PFSK-1 (cell line): ENCODE data around the gene RASA1.

Experiments
- FOXP2 ChIP-seq: optimal IDR thresholded peaks from 2 replicates; pipeline ENCODE3; 2011; ENCODE audit warnings: borderline replicate concordance, control low read depth, inconsistent platforms; ENCODE audit not compliant: insufficient read depth; ENCODE audit errors: extremely low read length, extremely low read depth
- POLR2AphosphoS5 ChIP-seq: IDR thresholded peaks from 2 replicates; pipeline ENCODE4 v1.6.1; 2012; ENCODE audit warnings: low read depth, mild to moderate bottlenecking, control low read depth, low read length, moderate library complexity
- SIN3A ChIP-seq: IDR thresholded peaks from 2 replicates; pipeline ENCODE4 v1.6.1; 2012; ENCODE audit warnings: mild to moderate bottlenecking, low read length, moderate library complexity, borderline replicate concordance; ENCODE audit not compliant: insufficient read depth
- TAF1 ChIP-seq: IDR thresholded peaks from 2 replicates; pipeline ENCODE4 v1.6.1; 2012; ENCODE audit warnings: low read length, control low read depth, borderline replicate concordance; ENCODE audit not compliant: insufficient read depth
- TF ChIP-seq, protein P1 (sequence below), 2 experiments: IDR thresholded peaks; 2 replicates each; pipeline versions ENCODE4 v1.6.1 to v1.8.0; 2011 to 2012; ENCODE audit warnings: low read depth in 2 of 2, low read length in 2 of 2, control low read depth in 1 of 2, inconsistent platforms in 1 of 2, mild to moderate bottlenecking in 1 of 2, moderate library complexity in 1 of 2; ENCODE audit not compliant: insufficient read depth in 1 of 2

RASA1 gene

GRCh38 chr5:87388129-87388528 lies 120.4 kb downstream of the RASA1 start:
- no peak for TF ChIP-seq POLR2AphosphoS5
- no peak for TF ChIP-seq SIN3A
- TF ChIP-seq, protein P1, sequence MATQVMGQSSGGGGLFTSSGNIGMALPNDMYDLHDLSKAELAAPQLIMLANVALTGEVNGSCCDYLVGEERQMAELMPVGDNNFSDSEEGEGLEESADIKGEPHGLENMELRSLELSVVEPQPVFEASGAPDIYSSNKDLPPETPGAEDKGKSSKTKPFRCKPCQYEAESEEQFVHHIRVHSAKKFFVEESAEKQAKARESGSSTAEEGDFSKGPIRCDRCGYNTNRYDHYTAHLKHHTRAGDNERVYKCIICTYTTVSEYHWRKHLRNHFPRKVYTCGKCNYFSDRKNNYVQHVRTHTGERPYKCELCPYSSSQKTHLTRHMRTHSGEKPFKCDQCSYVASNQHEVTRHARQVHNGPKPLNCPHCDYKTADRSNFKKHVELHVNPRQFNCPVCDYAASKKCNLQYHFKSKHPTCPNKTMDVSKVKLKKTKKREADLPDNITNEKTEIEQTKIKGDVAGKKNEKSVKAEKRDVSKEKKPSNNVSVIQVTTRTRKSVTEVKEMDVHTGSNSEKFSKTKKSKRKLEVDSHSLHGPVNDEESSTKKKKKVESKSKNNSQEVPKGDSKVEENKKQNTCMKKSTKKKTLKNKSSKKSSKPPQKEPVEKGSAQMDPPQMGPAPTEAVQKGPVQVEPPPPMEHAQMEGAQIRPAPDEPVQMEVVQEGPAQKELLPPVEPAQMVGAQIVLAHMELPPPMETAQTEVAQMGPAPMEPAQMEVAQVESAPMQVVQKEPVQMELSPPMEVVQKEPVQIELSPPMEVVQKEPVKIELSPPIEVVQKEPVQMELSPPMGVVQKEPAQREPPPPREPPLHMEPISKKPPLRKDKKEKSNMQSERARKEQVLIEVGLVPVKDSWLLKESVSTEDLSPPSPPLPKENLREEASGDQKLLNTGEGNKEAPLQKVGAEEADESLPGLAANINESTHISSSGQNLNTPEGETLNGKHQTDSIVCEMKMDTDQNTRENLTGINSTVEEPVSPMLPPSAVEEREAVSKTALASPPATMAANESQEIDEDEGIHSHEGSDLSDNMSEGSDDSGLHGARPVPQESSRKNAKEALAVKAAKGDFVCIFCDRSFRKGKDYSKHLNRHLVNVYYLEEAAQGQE (IDR thresholded peaks at IDR 0.05; ENCODE audit: insufficient read depth in 1 of 2, low read depth in 2 of 2, low read length in 2 of 2) = no peak
- no peak for TF ChIP-seq FOXP2
- TF ChIP-seq TAF1 = no peak

- TF ChIP-seq SIN3A = no peak
- TF ChIP-seq FOXP2 = no peak
- no peak for TF ChIP-seq TAF1
These were observed 121.8 kb downstream of the RASA1 start for GRCh38 chr5:87389296-87390034.

DNA sequence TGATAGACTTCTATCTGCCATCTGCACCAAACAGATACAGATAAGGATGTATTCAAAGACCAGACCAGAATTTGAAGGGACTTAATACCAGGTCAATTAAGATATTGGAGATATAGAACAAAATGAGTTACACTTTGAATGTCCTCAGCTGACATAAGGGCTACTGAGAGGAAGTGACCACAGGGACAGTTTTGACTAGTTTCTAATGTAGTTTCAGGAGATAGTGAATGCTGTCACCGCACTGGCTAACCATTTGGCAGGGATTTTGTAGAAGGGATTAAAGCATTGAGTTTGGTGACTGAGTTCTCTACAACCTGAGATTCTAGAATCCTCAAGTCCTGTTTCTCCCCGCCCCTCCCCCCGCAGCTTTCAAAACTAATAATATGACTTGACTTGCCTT lies 122.4 kb downstream of the RASA1 start:
- TF ChIP-seq TAF1 = no peak
- TF ChIP-seq FOXP2 = no peak
- TF ChIP-seq POLR2AphosphoS5 = no peak
- TF ChIP-seq, protein P1 (IDR thresholded peaks at IDR 0.05; ENCODE audit: insufficient read depth in 1 of 2, low read depth in 2 of 2, low read length in 2 of 2) = no peak
- no peak for TF ChIP-seq SIN3A

- TF ChIP-seq POLR2AphosphoS5 (no peak), FOXP2 (no peak), SIN3A (no peak), TAF1 (no peak)
- TF ChIP-seq, protein P1 (IDR thresholded peaks at IDR 0.05; ENCODE audit: insufficient read depth in 1 of 2, low read depth in 2 of 2, low read length in 2 of 2) = no peak
These were observed 123.0 kb downstream of the RASA1 start for GRCh38 chr5:87390576-87391199.

DNA sequence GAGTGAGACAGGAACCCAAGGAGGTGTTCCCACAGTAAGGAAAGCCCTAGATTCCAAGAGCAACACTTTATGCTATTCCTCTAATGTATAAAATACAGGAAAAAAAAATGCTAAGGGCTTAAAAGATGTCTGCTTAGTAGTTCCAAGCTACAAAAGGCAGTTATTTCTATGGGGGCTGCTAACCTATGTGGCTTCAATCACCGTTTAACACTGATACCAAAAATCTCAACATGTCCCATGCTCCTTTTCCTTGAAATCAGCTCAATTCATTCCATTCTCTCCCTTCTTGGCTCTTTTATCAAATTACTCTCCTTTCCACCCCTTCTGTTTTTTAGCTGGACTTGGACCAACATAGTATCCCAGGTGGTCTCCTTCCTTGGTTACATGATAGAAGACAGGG lies 124.5 kb downstream of the RASA1 start:
- TF ChIP-seq FOXP2 = no peak
- TF ChIP-seq, protein P1 (IDR thresholded peaks at IDR 0.05; ENCODE audit: insufficient read depth in 1 of 2, low read depth in 2 of 2, low read length in 2 of 2) = no peak
- TF ChIP-seq TAF1 = no peak
- no peak for TF ChIP-seq POLR2AphosphoS5
- TF ChIP-seq SIN3A = no peak
